HL-60 (cell line): ENCODE results near the gene FBXO30.

Experiments
- DNase-seq, 2 experiments: peaks; one replicate each; pipeline ENCODE4 v3.0.0-alpha.2; 2010 to 2020; ENCODE audit warnings: low read depth in 1 of 2, low spot score in 1 of 2
- H3K27ac ChIP-seq: fragments of 250-450 bp; sonication (Bioruptor Pico); replicated peaks from 2 replicates; pipeline ENCODE4 v1.5.1; 2020; ENCODE audit warnings: mild to moderate bottlenecking, moderate library complexity
- H3K27me3 ChIP-seq: fragments of 250-450 bp; sonication (Bioruptor Pico); 2 replicates; pipeline ENCODE4 v1.5.1; 2021; ENCODE audit warnings: mild to moderate bottlenecking, moderate library complexity; ENCODE audit not compliant: insufficient read depth, poor library complexity, severe bottlenecking
- H3K4me3 ChIP-seq: replicated peaks from 2 replicates; pipeline ENCODE4 v1.5.1; 2011; ENCODE audit warnings: mild to moderate bottlenecking, control low read depth, low read length; ENCODE audit not compliant: insufficient read depth
- CTCF ChIP-seq: IDR thresholded peaks from one replicate; pipeline ENCODE4 v1.5.1; 2011; ENCODE audit warnings: low read length, control low read depth, inconsistent platforms; ENCODE audit not compliant: insufficient read depth
- GABPA ChIP-seq: IDR thresholded peaks from 2 replicates; pipeline ENCODE4 v1.6.1; 2012; ENCODE audit warnings: low read depth
- POLR2AphosphoS5 ChIP-seq: IDR thresholded peaks from 2 replicates; pipeline ENCODE4 v1.6.1; 2012; ENCODE audit warnings: low read depth
- REST ChIP-seq: IDR thresholded peaks from 2 replicates; pipeline ENCODE4 v1.6.1; 2012; ENCODE audit warnings: low read depth; ENCODE audit not compliant: insufficient replicate concordance
- SPI1 ChIP-seq: IDR thresholded peaks from 2 replicates; pipeline ENCODE4 v1.6.1; 2012; ENCODE audit warnings: low read depth, mild to moderate bottlenecking, borderline replicate concordance

The FBXO30 gene

GRCh38 chr6:145839653-145840052, 25.1 kb upstream of the FBXO30 start:
- no peak for DNase-seq
- Histone ChIP-seq H3K4me3 (no peak overlapping the region), H3K27me3 (no peaks in the 10 kb centered on the region), H3K27ac (no peak overlapping the region)
- TF ChIP-seq CTCF (no peak), SPI1 (no peak), GABPA (no peak), POLR2AphosphoS5 (no peak), REST (no peak)

- Histone ChIP-seq H3K27me3 (no peaks in the 10 kb centered on the region), H3K27ac (no peak overlapping the region), H3K4me3 (no peak overlapping the region)
- no peak for DNase-seq
- no peak for TF ChIP-seq REST
- TF ChIP-seq GABPA: no peak
- no peak for TF ChIP-seq POLR2AphosphoS5
- TF ChIP-seq SPI1: no peak
- TF ChIP-seq CTCF: no peak
These were observed 23.7 kb upstream of the FBXO30 start for GRCh38 chr6:145838305-145838704.

GRCh38 chr6:145836772-145837171, 22.2 kb upstream of the FBXO30 start:
- Histone ChIP-seq H3K27ac (no peak overlapping the region), H3K4me3 (no peak overlapping the region), H3K27me3 (no peaks in the 10 kb centered on the region)
- TF ChIP-seq REST: no peak
- no peak for DNase-seq

- DNase-seq: no peak
- Histone ChIP-seq H3K4me3 (no peak overlapping the region), H3K27ac (no peak overlapping the region), H3K27me3 (no peaks in the 10 kb centered on the region)
- TF ChIP-seq REST (no peak), SPI1 (no peak)
These were observed 21.6 kb upstream of the FBXO30 start for GRCh38 chr6:145836170-145836569.
